Measurements from ENCODE around the gene TOM1L2. TPM values are rescaled to one million over a fixed set of nuclear protein-coding genes. Genes with fewer than 3 reads are reported as not detected.

The TOM1L2 gene
- total RNA-seq, 1 donor from 2014 or later, result 13.4 TPM

- Mint-ChIP-seq H3K27ac (no peak overlapping the region), H3K4me1 (ENCODE audit: low read depth) (peaks cover 20% of the 10 kb centered on the region), H3K4me3 (ENCODE audit: low read depth) (no peak overlapping the region), H3K9me3 (no peaks in the 10 kb centered on the region), H3K36me3 (ENCODE audit: low read depth) (no peaks in the 10 kb centered on the region), H3K27me3 (ENCODE audit: low read depth) (no peaks in the 10 kb centered on the region)
- intact Hi-C loops (cut with micrococcal nuclease), result loop anchor here (1.0 to 10.0 kb wide), 3 partner anchors 48 to 175 kb away; partner anchors contain the start of genes ATPAF2 and GID4
- DNase-seq (ENCODE audit: low spot score), result peak; percentile 50
Observed at GRCh38 chr17:17859909-17860765, 112.1 kb downstream of the TOM1L2 start.

DNA sequence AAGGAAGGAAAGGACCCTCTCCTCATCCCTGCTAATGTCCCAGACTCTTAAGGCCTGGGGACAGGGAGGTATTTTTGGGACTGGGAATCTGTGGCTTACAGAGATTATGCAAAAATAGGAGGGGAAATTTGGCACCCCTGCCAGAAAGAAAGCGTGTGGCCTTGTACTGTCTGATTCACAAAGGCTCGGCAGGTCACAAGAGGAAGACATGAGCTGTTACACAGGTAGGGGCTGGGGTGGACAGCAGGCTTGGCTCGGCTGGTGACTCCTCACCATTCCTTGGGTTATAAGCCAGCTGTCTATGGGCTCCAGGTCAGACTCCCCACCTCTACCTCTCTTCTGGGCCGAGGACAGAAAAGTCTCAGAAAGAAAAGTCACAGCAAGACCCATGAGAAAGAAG, 114.7 kb downstream of the TOM1L2 start:
- no peak for DNase-seq (ENCODE audit: low spot score)
- no peak overlapping the region for H3K27ac Mint-ChIP-seq
- intact Hi-C loops (cut with micrococcal nuclease), result loop anchor here (10.0 kb wide), 2 partner anchors 57 to 177 kb away; partner anchors contain the start of genes ATPAF2 and GID4
- H3K9me3 Mint-ChIP-seq, result no peaks in the 10 kb centered on the region
- no peaks in the 10 kb centered on the region for H3K36me3 Mint-ChIP-seq (ENCODE audit: low read depth)
- H3K4me3 Mint-ChIP-seq (ENCODE audit: low read depth), result no peak overlapping the region
- no peaks in the 10 kb centered on the region for H3K27me3 Mint-ChIP-seq (ENCODE audit: low read depth)
- peaks cover 37% of the 10 kb centered on the region for H3K4me1 Mint-ChIP-seq (ENCODE audit: low read depth)

- H3K36me3 Mint-ChIP-seq (ENCODE audit: low read depth), result no peaks in the 10 kb centered on the region
- H3K27me3 Mint-ChIP-seq (ENCODE audit: low read depth), result no peaks in the 10 kb centered on the region
- no peak overlapping the region for H3K27ac Mint-ChIP-seq
- peaks cover 46% of the 10 kb centered on the region for H3K4me1 Mint-ChIP-seq (ENCODE audit: low read depth)
- no peak for DNase-seq (ENCODE audit: low spot score)
- H3K9me3 Mint-ChIP-seq, result no peaks in the 10 kb centered on the region
- intact Hi-C loops (cut with micrococcal nuclease), result loop anchor here (10.0 kb wide), 2 partner anchors 58 to 178 kb away; partner anchors contain the start of genes ATPAF2 and GID4
- no peak overlapping the region for H3K4me3 Mint-ChIP-seq (ENCODE audit: low read depth)
Observed at GRCh38 chr17:17856386-17856785, 115.8 kb downstream of the TOM1L2 start.

DNA sequence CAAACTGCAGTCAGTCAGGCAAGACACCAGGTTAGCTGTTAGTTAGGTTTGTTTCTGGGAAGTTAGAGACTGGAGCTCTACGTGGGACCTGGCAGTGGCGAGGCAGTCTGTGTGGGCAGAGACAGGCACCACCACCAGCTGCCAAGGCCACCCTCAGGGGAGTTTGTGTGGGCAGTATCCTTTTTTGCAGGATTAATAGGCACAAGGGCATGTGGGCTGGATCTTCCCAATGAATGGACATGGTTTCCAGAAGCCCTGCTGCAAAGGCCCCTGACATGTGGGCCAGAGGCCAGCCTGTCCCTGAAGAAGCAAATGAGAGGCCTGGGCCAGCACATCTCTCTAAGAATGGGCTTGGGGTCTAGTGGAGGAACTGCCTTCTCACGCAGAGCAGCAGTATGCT, 116.2 kb downstream of the TOM1L2 start:
- Mint-ChIP-seq H3K4me3 (ENCODE audit: low read depth) (no peak overlapping the region), H3K36me3 (ENCODE audit: low read depth) (no peaks in the 10 kb centered on the region), H3K4me1 (ENCODE audit: low read depth) (peaks cover 50% of the 10 kb centered on the region), H3K27me3 (ENCODE audit: low read depth) (no peaks in the 10 kb centered on the region), H3K27ac (no peak overlapping the region), H3K9me3 (no peaks in the 10 kb centered on the region)
- DNase-seq (ENCODE audit: low spot score), result no peak
- intact Hi-C loops (cut with micrococcal nuclease), result loop anchor here (2.0 to 10.0 kb wide), 3 partner anchors 59 to 179 kb away; partner anchors contain the start of genes ATPAF2 and GID4

DNA sequence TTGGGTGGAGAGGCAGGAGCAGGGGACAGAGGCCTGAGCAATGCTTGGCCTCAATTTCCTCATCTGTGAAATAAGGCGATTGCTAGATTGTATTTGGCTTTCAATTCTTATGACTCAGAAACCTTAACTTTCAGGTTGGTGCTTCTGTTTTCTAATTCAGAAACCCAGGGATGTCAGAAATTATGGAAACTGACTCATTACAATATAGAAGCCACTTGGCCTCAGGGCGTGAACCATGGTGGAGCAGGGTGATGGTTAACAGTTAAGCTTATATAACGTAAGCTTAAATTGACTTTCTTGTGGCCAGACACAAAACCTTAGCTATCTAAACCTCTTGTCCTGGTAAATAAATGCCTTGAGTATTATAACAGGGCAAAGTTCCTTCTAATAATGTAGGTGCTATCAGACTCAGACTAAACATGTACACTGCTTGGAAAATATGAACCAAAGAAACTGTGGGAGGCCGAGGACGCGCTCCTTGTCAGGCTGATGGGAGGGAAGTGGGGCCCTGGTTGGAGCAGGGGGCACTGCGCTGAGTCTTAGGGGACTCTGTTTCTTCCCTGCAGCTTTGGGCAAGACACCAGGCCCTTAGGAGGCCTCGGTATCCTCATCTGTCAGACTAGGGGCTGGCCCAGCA, 118.3 kb downstream of the TOM1L2 start:
- peak overlapping the region; percentile 62 for H3K4me3 Mint-ChIP-seq (ENCODE audit: low read depth)
- DNase-seq (ENCODE audit: low spot score), result no peak
- H3K4me1 Mint-ChIP-seq (ENCODE audit: low read depth), result peaks cover 70% of the 10 kb centered on the region
- no peaks in the 10 kb centered on the region for H3K9me3 Mint-ChIP-seq
- intact Hi-C loops (cut with micrococcal nuclease), result loop anchor here (1.0 to 10.0 kb wide), 8 partner anchors 18 to 262 kb away; partner anchors contain the start of genes ATPAF2, GID4, PEMT and SREBF1
- peaks cover 8% of the 10 kb centered on the region for H3K36me3 Mint-ChIP-seq (ENCODE audit: low read depth)
- H3K27me3 Mint-ChIP-seq (ENCODE audit: low read depth), result no peaks in the 10 kb centered on the region
- H3K27ac Mint-ChIP-seq, result peak overlapping the region; percentile 89

GRCh38 chr17:17852930-17853329, 119.3 kb downstream of the TOM1L2 start:
- no peak for DNase-seq (ENCODE audit: low spot score)
- intact Hi-C loops (cut with micrococcal nuclease), result loop anchor here (5.0 to 10.0 kb wide), 5 partner anchors 62 to 261 kb away; partner anchors contain the start of genes ATPAF2, GID4 and PEMT

GRCh38 chr17:17851103-17852002, 120.8 kb downstream of the TOM1L2 start:
- H3K9me3 Mint-ChIP-seq, result no peaks in the 10 kb centered on the region
- intact Hi-C loops (cut with micrococcal nuclease), result loop anchor here (5.0 to 10.0 kb wide), 5 partner anchors 63 to 259 kb away; partner anchors contain the start of genes ATPAF2, GID4 and PEMT
- peak overlapping the region; percentile 95 for H3K27ac Mint-ChIP-seq
- no peaks in the 10 kb centered on the region for H3K27me3 Mint-ChIP-seq (ENCODE audit: low read depth)
- H3K36me3 Mint-ChIP-seq (ENCODE audit: low read depth), result peaks cover 14% of the 10 kb centered on the region
- no peak for DNase-seq (ENCODE audit: low spot score)
- peak overlapping the region; percentile 9 for H3K4me3 Mint-ChIP-seq (ENCODE audit: low read depth)
- H3K4me1 Mint-ChIP-seq (ENCODE audit: low read depth), result peaks cover 78% of the 10 kb centered on the region

More at GRCh38 chr17:17852930-17853329, 119.3 kb downstream of the TOM1L2 start:
- H3K4me3 Mint-ChIP-seq (ENCODE audit: low read depth), result no peak overlapping the region
- peaks cover 8% of the 10 kb centered on the region for H3K36me3 Mint-ChIP-seq (ENCODE audit: low read depth)
- no peaks in the 10 kb centered on the region for H3K27me3 Mint-ChIP-seq (ENCODE audit: low read depth)
- H3K4me1 Mint-ChIP-seq (ENCODE audit: low read depth), result peaks cover 79% of the 10 kb centered on the region
- H3K9me3 Mint-ChIP-seq, result no peaks in the 10 kb centered on the region
- H3K27ac Mint-ChIP-seq, result peak overlapping the region; percentile 89

- Mint-ChIP-seq H3K36me3 (ENCODE audit: low read depth) (peaks cover 14% of the 10 kb centered on the region), H3K27ac (peak overlapping the region; percentile 95), H3K9me3 (no peaks in the 10 kb centered on the region), H3K27me3 (ENCODE audit: low read depth) (no peaks in the 10 kb centered on the region), H3K4me3 (ENCODE audit: low read depth) (peak overlapping the region; percentile 63), H3K4me1 (ENCODE audit: low read depth) (peaks cover 66% of the 10 kb centered on the region)
- peak; percentile 69 for DNase-seq (ENCODE audit: low spot score)
- intact Hi-C loops (cut with micrococcal nuclease), result loop anchor here (1.0 to 10.0 kb wide), 6 partner anchors 24 to 258 kb away; partner anchors contain the start of genes ATPAF2, GID4 and PEMT
Observed at GRCh38 chr17:17849845-17850373, 122.3 kb downstream of the TOM1L2 start.

DNA sequence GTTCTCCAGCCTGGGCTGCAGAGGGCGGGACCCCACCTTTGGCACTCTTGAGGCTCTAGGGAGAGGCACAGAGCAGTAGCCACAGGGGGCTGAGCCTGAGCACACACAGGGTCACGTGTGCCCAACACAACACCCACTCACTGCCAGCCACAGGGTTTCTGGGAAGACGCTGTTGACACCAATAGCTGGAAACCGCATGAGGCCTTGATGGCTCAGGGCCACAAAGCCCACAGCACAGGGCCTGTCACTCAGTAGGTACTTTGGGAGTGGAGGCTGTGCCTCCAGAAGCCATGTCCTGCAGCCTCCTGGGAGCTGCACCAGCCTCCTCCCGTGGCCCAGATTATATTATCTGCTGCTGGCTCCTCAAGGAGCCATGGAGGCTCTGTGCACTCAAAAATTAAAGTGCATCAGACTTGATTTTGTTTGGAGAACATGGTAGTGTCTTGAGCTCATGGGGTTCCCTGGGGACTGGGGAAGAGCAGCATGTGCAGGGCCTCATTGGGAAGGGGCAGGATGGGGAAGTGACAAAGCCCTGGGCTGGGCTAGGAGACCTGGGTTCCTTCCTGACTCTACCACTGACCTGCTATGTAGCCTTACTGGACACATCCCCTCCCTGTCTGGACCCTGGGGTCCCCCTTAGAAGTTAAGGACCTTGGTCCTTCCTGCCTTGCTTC, 122.9 kb downstream of the TOM1L2 start:
- Mint-ChIP-seq H3K9me3 (no peaks in the 10 kb centered on the region), H3K27ac (peak overlapping the region; percentile 95), H3K4me1 (ENCODE audit: low read depth) (peaks cover 61% of the 10 kb centered on the region), H3K27me3 (ENCODE audit: low read depth) (no peaks in the 10 kb centered on the region), H3K4me3 (ENCODE audit: low read depth) (peak overlapping the region; percentile 60), H3K36me3 (ENCODE audit: low read depth) (peaks cover 14% of the 10 kb centered on the region)
- intact Hi-C loops (cut with micrococcal nuclease), result no loop called here
- peak; percentile 85 for DNase-seq (ENCODE audit: low spot score)

DNA sequence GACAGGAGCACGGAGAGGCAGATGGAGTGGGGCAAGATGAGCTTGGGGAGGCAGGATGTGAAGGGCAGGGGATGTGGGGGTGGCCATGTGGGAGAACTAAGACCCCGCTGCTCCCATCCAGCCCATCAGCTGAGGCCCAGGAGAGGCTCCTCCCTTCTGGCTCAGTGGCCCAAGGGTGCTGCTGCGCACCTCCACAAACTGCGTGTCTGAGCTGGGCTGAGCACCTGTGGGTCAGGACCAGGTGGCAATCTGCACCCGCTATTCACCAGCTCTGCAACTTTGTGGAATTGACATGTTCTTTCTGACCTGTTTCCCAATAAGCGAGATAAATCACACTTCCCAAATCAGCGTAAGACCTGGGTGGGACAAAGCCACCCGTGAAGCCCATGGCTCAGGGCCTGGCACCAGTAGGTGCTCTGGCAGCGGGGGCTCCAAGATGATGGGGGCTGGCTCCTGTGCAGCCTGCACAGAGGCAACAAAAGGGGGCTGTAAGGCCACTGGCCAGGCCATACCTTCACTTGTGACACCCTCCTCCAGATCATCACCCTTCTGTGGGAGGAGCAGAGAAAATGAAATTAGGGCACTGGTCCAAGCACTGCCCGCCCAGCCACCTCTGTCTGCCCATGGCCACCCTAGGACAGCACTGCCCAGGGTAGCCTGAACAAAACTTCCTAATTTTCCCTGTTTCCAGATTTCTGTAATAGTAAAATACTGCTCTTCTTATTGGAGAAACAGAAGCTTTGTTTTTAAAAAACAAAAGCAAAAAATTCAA, 123.7 kb downstream of the TOM1L2 start:
- Mint-ChIP-seq H3K27me3 (ENCODE audit: low read depth) (no peaks in the 10 kb centered on the region), H3K9me3 (no peaks in the 10 kb centered on the region), H3K4me1 (ENCODE audit: low read depth) (peaks cover 53% of the 10 kb centered on the region), H3K36me3 (ENCODE audit: low read depth) (peaks cover 14% of the 10 kb centered on the region), H3K4me3 (ENCODE audit: low read depth) (peak overlapping the region; percentile 60), H3K27ac (peak overlapping the region; percentile 95)
- intact Hi-C loops (cut with micrococcal nuclease), result no loop called here
- DNase-seq (ENCODE audit: low spot score), result no peak

- intact Hi-C loops (cut with micrococcal nuclease), result no loop called here
- Mint-ChIP-seq H3K9me3 (no peaks in the 10 kb centered on the region), H3K27ac (peak overlapping the region; percentile 60), H3K27me3 (ENCODE audit: low read depth) (no peaks in the 10 kb centered on the region), H3K4me3 (ENCODE audit: low read depth) (no peak overlapping the region), H3K36me3 (ENCODE audit: low read depth) (peaks cover 14% of the 10 kb centered on the region), H3K4me1 (ENCODE audit: low read depth) (peaks cover 46% of the 10 kb centered on the region)
- no peak for DNase-seq (ENCODE audit: low spot score)
Observed at GRCh38 chr17:17847726-17848125, 124.5 kb downstream of the TOM1L2 start.
